Stimulated activated CD8-positive, alpha-beta memory T cell treated with anti-CD3 and anti-CD28 coated beads, Interleukin-4, amount 100 ng/mL, for 4 hours (primary cell): ENCODE data around the gene FRRS1L.
"Not testable (repeated sequence)": the region's sequence is repeated elsewhere in the genome, so short reads cannot be mapped to it uniquely, and the experiment has no call there.

ENCODE experiments used
- DNase-seq, 2 donors: peaks; one replicate each; pipeline ENCODE4 v3.0.0-alpha.2; 2020; ENCODE audit warnings: low read depth in 2 of 2, low spot score in 1 of 2

The FRRS1L gene

GRCh38 chr9:109133533-109133932, 33.5 kb downstream of the FRRS1L start:
- no peak for DNase-seq

GRCh38 chr9:109132567-109133021, 34.5 kb downstream of the FRRS1L start:
- DNase-seq, result no peak

DNA sequence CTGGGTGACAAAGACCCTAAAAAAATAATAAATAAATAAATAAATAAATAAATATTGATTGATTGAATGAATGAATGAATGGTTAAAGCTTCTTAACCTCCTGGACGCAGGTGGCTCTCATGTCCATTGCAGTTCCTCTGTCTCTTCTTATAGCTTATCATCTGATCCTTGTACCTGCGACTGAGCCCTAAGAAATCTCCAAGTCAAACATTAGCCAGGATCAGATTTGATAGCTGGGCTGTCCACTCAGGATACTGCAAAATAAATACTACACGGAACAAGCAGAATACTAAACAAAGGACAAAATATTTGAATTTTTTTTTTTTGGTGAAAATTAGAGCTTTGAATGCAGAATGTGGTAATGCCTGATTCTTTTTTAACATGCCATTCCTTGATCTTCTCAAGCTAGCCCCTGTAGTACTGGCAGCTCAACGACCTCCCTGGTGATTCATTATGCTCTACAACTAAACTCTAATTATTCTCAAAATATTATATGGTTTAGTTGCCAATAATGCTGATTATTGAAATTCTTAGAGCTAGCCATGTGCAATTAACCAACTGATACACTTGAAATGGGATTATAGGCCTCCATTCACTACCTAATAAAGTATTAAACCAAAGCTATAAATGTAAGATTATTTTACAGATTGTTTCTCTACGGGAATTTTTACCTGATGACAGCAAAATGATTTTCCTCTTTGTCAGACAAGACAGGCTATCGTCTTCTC, 37.4 kb downstream of the FRRS1L start:
- no peak for DNase-seq

DNA sequence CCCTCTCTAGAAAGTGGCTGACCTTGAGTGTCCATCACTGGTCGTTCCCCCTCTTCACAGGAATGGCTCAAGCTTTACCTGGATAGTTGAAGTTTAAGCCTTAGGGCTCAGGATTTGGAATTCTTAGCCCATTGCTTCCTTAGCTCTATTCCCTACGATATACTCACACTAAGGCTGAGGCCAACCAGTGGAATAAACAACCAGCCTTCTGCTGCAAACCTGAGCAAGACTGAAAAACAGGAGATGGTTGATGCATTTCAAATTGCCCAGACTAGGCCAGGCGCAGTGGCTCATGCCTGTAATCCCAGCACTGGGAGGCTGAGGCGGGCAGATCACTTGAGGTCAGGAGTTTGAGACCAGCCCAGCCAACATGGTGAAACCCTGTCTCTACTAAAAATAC, 40.4 kb downstream of the FRRS1L start:
- not testable (repeated sequence) for DNase-seq

- DNase-seq, result no peak
Measured at GRCh38 chr9:109124121-109124520, 42.9 kb downstream of the FRRS1L start.

- DNase-seq, result no peak
Measured at GRCh38 chr9:109122726-109123621, 44.1 kb downstream of the FRRS1L start.

- no peak for DNase-seq
Measured at GRCh38 chr9:109121232-109121796, 45.7 kb downstream of the FRRS1L start.

GRCh38 chr9:109120204-109120789, 46.8 kb downstream of the FRRS1L start:
- DNase-seq, result no peak

DNA sequence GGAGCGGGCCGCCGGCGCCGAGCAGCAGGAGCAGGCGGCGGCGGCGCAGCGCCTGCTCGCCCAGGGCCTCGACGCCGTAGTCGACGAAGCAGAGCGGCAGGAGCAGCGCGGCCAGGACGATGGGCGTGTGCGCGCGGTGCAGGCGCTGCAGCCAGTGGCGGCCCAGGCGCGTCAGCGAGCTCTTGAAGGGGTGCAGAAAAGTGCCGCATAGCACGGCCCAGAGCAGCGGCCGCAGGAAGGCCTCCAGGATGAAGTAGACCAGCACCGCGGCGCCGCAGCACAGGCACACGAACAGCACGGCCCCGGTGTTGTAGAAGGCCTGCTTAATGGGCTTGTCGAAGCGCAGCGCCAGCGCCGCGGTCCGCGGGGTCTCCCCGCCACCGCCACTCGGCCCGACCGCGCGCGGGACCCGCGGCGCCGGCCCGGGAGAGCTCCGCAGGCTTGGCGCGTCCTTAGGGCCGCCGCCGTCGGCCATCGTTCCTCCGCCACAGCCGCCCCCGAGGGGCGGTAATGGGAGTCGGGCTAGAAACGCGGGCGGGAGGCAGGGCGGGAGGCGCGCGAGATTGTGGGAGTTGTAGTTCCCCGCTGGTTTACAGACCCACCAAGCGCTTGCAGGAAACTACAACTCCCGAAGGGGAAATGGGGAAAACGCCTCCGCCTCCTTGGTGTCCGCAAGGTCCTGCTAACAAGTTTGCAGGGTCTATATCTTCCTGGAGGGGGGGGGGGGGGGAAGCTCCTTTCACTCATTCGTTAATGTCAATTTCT, 47.4 kb downstream of the FRRS1L start, which contains the start of gene TMEM245:
Gene TMEM245 (minus strand): TSS at position 509 of the 765 bp plus-strand sequence. CDS start 34 bp downstream, at position 475.
- DNase-seq, result peak; percentile 84 to 90

GRCh38 chr9:109118808-109119438, 48.1 kb downstream of the FRRS1L start:
- DNase-seq, result peak in 1 of 2 donors; percentile 1

- peak in 1 of 2 donors; percentile 21 for DNase-seq
Measured at GRCh38 chr9:109117856-109118807, 48.9 kb downstream of the FRRS1L start.

DNA sequence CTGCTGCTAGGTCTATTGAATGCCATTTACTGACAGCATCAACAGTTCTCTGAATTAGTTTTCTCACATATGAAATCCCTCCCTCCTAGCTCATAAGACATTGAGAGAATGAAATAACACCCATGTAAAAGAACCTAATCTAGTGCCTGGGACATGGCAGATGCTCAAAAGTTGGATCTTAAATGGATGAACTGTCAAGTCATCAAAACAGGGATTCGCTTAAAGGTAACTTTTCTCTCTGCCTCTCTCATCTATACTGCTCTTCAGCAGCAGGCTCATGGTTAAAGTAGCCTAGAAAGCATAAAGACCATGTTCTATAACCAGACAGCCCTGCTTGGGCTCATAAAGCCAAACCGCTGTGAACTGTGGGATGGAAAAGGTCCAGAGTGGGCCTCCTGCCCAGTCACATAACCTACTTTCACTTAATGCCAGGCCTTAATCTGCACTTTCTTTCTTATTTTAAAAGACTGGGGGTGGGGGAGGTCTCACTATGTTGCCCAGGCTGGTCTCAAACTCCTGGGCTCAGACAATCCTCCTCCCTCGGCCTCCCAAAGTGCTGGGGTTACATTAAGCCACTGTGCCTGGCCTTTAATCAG, 51.0 kb downstream of the FRRS1L start:
- no peak for DNase-seq

DNA sequence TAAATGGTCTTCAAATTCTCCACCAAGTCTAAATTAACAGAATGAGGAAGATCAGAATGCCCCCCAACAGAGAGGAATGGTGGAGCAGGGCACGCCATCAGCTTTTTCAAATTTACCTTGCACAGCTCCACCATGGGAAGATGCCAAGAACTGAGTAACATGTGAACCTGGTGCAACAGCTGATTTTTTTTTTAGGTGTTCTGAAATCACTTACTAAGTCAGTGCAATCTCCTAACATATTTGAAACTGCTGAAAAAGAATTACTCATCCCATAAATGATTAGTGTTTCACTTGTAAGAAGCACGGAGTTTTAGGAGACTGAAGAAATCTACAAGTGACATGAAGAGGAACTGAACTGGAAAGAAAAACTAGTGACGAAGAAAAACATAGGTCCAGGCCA, 52.4 kb downstream of the FRRS1L start:
- no peak for DNase-seq

GRCh38 chr9:109113892-109114609, 53.0 kb downstream of the FRRS1L start:
- no peak for DNase-seq

DNA sequence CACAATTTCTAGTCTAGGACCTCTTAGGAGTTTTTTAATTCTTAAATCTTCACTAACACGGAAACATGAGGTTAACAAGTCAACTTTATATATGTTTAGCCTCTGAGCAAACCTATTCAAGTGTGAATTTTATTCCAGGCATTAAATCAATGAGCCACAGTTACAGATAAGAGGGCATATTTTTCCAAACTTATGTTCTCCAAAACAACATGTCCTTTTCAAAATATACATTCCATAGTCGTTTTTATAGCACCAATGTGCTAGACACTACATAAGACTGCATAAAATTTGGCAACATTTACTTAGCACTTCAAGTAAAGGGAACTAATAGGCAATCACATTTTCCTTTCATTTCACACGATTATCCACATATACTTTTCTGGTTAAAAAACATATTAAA, 53.8 kb downstream of the FRRS1L start:
- no peak for DNase-seq

- no peak for DNase-seq
Measured at GRCh38 chr9:109110329-109111021, 56.6 kb downstream of the FRRS1L start.

GRCh38 chr9:109109967-109110328, 57.1 kb downstream of the FRRS1L start:
- DNase-seq, result no peak
